Measurements from ENCODE around the gene C1GALT1C1L. TPM values are rescaled to one million over a fixed set of nuclear protein-coding genes. Genes with fewer than 3 reads are reported as not detected.
"Not testable (repeated sequence)": the region's sequence is repeated elsewhere in the genome, so short reads cannot be mapped to it uniquely, and the experiment has no call there.

Gene C1GALT1C1L
- polyA plus RNA-seq, result not detected

DNA sequence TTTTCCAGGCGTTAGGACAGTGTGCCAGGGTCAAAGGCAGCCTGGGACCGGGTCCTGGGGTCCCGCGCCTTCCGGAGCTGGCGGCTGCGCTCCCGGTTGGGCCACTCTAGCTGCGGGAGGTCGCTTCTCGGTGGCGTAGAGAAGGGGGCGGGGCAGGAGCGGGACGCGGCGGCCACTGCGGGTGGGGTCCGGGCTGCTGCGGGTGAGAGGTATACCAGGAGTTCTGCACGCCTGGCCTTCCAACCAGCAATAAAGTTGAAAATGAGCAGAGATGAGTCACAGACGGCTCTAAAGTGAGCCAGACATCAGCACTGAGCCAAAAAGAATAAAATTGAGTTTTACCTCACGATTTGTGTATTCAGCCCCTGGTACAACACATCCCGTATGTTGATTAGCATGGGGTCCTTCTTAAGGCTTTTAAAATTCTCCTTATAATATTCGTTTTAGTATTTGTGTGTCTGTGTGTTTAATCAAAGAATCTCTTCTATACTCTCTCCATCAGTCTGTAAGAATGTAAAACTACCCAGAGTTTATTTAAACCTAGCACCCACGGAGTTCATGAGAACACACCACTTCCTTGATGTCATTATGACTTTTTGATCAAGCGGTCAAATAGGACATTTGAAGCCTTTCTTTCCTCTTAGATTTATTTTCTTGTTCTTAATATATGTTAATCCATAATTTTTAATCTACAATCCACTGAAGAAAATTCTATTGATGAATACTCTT, at the start of gene C1GALT1C1L:
Gene C1GALT1C1L (minus strand): TSS at position 108 of the 729 bp plus-strand sequence. CDS start 107 bp downstream, at position 1.
- no peak within 1 kb of the TSS for H3K27ac Mint-ChIP-seq
- H3K4me1 Mint-ChIP-seq, result peaks cover 0 to 5% (median 4%) of the 10 kb centered on the region in 3 donors
- peaks cover 21% of the 10 kb centered on the region for H3K27me3 Mint-ChIP-seq
- no peaks in the 10 kb centered on the region for H3K36me3 Mint-ChIP-seq
- H3K4me3 Mint-ChIP-seq, result peak within 1 kb of the TSS; percentile 13 to 66 (median 42)
- peaks cover 5 to 6% (median 6%) of the 10 kb centered on the region in 3 donors for H3K9me3 Mint-ChIP-seq

DNA sequence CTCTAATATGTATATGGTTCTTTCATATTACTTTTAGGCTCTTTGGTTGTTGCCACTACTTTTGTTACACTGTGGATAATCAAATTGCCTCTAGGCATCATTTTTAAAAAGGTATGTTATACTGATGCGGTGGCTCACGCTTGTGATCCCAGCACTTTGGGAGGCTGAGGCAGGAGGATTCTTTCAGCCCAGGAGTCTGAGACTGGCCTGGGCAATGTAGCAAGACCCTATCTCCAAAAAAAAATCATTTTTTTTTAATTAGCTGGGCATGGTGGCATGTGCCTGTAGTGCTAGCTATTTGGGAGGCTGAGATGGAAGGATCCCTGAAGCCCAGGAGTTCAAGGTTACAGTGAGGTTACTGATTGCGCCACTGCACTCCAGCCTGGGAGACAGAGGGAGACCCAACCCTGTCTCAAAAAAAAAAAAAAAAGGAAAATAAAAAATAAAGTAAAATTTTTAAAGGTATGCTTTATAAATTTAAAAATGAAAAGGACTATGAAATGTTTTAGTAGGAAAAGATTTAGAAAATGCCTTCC, 49.5 kb upstream of the C1GALT1C1L start:
- Mint-ChIP-seq H3K36me3 (no peaks in the 10 kb centered on the region), H3K4me1 (no peaks in the 10 kb centered on the region), H3K27me3 (peaks cover 2% of the 10 kb centered on the region), H3K9me3 (no peaks in the 10 kb centered on the region), H3K4me3 (no peak overlapping the region), H3K27ac (no peak overlapping the region)

DNA sequence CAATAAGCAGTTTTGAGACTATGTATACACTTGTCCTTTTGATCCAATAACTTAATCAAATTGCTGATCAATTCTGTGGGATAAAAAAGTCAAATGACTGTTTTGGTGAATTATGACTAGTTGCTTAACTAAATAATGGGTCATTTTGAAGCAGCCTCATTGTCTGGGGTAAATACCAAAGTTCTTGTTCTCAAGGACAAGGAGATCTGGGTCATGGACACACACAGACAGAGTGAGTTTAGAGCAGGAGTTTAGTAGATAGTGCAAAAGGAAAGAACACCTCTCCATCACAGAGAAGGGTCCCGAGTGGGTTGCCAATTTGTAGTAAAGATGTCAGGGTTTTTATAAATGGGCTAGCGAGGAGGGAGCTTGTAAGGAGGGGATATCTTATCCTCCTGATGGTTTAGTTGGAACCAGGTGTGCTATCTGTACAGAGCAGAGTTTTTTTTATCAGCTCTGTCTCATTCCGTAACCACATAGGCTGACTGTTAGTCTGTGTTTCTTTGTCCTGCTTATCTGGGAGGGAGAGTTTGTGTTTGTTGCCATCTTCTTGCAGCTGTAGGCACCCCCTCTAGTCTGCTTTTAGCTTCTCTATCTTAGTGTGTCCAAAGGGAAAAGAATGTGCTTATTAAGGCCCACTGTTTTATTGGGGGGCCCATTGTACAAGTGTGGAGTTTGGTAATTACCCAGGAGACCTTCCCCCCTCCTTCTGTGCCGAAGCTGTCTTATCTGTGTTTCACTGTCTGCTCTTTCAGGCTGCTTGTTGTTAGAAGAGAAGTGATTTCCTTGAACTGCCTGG, 48.7 kb upstream of the C1GALT1C1L start:
- no peaks in the 10 kb centered on the region for H3K9me3 Mint-ChIP-seq
- no peaks in the 10 kb centered on the region for H3K4me1 Mint-ChIP-seq
- H3K27me3 Mint-ChIP-seq, result peaks cover 2% of the 10 kb centered on the region
- no peaks in the 10 kb centered on the region for H3K36me3 Mint-ChIP-seq
- no peak overlapping the region for H3K27ac Mint-ChIP-seq
- H3K4me3 Mint-ChIP-seq, result no peak overlapping the region

DNA sequence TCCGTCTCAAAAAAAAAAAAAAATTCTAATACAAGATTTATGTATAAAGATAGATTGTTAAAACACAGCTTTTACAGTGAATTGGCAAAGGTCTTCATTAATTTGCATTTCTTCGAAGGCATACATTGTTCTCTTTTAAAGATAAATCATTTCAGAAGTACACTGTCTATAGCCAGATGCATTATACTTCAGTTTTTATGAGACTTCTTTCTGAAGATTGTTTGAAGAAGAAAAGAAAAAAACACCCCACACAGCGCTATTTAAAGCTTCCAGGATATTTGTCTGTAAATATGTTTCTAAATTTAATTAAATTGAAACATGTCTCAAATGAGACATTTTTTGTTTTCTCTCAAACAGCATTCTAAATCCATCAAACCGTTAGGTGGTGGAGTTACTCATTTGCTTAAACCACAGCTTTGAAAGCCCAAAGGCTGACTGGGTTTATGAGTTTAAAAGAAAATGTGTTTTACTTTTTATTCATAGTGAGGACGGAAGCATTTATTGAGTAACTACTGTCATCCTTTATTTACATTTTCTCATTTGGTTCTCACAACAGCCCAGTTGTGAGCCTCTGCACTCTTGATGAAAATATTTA, 42.4 kb upstream of the C1GALT1C1L start:
- H3K4me1 Mint-ChIP-seq, result peaks cover 9 to 21% (median 10%) of the 10 kb centered on the region in 3 donors
- no peak overlapping the region for H3K4me3 Mint-ChIP-seq
- H3K9me3 Mint-ChIP-seq, result peaks cover 0 to 5% (median 0%) of the 10 kb centered on the region in 3 donors
- no peak overlapping the region for H3K27ac Mint-ChIP-seq
- H3K36me3 Mint-ChIP-seq, result peaks cover 6% of the 10 kb centered on the region
- peaks cover 3% of the 10 kb centered on the region for H3K27me3 Mint-ChIP-seq

DNA sequence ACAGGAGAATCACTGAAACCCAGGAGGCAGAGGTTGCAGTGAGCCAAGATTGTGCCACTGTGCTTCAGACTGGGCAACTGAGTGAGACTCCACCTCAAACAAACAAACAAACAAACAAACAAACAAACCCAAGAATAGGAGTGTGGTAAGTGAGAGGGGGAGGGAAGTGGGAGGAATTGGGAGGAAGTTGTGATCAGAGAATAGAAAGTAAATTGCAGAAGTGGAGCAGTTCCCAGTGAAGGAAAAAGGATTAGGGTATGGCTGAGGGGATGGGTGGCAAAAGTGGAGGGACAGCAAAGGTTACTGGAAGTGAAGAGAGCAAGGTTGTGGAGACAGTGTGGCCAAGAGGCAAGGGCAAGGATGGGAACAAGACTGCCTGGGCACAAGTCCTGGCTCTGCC, 41.1 kb upstream of the C1GALT1C1L start:
- peaks cover 0 to 5% (median 0%) of the 10 kb centered on the region in 3 donors for H3K9me3 Mint-ChIP-seq
- H3K27ac Mint-ChIP-seq, result no peak overlapping the region
- H3K4me1 Mint-ChIP-seq, result peaks cover 9 to 21% (median 10%) of the 10 kb centered on the region in 3 donors
- peaks cover 6% of the 10 kb centered on the region for H3K36me3 Mint-ChIP-seq
- no peak overlapping the region for H3K4me3 Mint-ChIP-seq
- H3K27me3 Mint-ChIP-seq, result peaks cover 6% of the 10 kb centered on the region

DNA sequence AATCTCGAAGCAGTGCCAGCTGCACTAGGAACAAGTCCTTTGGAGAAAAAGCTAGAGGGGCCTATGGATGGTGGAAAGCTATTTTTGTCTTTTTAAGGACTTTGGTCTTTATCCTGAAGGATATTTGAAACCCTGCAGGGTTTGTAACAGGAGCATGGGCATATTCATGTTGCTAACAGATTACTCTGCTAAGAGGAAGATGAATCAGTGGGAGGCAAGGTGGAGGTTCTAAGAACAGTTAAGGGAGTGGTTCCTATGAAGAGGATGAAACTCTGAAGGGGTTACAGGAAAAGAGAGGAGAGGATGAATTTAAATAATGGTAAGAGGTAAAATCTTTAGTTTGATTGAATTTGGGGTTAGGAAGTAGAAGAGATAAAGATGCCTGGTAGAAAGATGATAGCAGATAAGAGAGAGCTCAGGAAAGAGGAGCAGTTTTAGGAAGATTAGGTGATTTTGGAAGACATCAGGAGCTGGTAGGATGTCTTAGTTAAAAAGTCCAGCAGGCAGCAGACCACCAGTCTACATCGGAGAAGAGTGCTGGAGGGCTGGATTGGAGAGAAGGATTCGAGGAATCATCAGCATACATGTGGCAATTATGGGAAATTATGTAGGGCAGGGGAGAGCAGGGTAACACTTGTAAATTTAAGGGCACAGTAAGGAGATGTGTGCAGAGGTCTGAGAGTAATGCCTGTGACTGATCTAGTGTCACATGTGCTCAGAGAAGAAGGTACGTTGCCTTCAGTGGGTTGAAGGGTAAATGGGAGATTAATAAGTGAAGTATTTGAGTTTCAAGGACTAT, 39.3 kb upstream of the C1GALT1C1L start:
- peaks cover 0 to 5% (median 0%) of the 10 kb centered on the region in 3 donors for H3K9me3 Mint-ChIP-seq
- no peak overlapping the region for H3K27ac Mint-ChIP-seq
- H3K4me3 Mint-ChIP-seq, result no peak overlapping the region
- H3K36me3 Mint-ChIP-seq, result peaks cover 6% of the 10 kb centered on the region
- H3K27me3 Mint-ChIP-seq, result peaks cover 7% of the 10 kb centered on the region
- H3K4me1 Mint-ChIP-seq, result peaks cover 9 to 21% (median 10%) of the 10 kb centered on the region in 3 donors

DNA sequence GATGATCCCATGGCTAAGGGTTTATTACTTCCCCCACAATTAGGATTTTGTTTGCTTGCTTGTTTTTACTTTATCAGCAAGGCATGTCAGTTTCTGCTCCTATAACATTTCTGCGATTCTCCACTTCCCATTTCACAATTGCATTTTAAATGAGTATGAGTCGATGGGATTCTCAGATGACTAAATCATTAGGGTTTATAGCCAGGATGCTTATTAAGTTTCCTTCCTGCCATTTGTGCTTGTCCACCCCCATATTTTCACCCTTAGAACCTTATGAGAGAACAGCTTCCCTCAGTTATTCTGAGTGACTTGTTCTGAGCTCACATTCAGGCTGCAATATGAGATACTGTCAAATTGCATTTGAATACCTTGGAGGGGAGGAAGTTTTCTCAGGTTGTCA, 37.9 kb upstream of the C1GALT1C1L start:
- H3K9me3 Mint-ChIP-seq, result peaks cover 0 to 5% (median 0%) of the 10 kb centered on the region in 3 donors
- no peak overlapping the region for H3K27ac Mint-ChIP-seq
- peaks cover 7% of the 10 kb centered on the region for H3K27me3 Mint-ChIP-seq
- peaks cover 9 to 21% (median 10%) of the 10 kb centered on the region in 3 donors for H3K4me1 Mint-ChIP-seq
- H3K36me3 Mint-ChIP-seq, result peaks cover 6% of the 10 kb centered on the region
- H3K4me3 Mint-ChIP-seq, result no peak overlapping the region

DNA sequence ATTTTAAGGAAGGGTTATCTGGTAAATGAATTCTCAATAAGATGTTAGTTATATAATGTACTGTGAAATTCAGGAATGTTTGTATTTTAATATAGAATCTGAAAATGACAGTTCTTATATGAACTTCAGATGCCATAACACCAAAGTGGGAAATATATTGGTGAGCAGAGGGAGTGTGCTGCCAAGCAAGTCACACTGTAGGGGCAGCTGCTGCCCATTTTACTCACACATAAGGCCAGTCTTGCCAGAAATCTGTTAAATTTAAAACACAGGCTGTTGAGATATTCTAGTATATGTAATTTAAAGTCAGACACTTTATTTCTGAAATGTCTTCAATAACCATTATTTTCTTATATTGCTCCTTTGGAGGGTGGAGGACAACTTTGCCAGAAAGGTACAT, 34.6 kb upstream of the C1GALT1C1L start:
- Mint-ChIP-seq H3K9me3 (no peaks in the 10 kb centered on the region), H3K36me3 (no peaks in the 10 kb centered on the region), H3K4me1 (peaks cover 0 to 8% (median 0%) of the 10 kb centered on the region in 3 donors), H3K27me3 (peaks cover 9% of the 10 kb centered on the region), H3K4me3 (no peak overlapping the region), H3K27ac (no peak overlapping the region)

DNA sequence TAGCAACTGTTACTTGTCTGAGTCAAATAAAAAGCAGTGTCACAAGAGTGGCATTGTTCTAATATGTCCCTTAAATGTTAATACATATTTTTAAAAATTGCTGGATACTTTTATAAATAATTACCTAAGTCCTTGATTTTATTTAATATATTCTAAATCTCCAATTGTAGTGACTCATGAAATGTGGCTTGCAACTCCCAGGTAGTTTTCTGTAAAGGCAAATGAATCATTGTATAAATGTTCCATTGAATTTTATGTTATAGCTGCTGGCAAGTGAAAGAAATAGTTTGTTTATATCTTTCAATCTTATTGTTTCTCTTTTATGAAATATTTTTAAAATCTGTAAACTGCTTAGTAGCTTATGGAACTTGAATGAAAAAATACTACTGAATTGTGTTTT, 32.7 kb upstream of the C1GALT1C1L start:
- H3K9me3 Mint-ChIP-seq, result no peaks in the 10 kb centered on the region
- no peak overlapping the region for H3K4me3 Mint-ChIP-seq
- H3K27ac Mint-ChIP-seq, result no peak overlapping the region
- peaks cover 9% of the 10 kb centered on the region for H3K27me3 Mint-ChIP-seq
- H3K4me1 Mint-ChIP-seq, result peaks cover 0 to 4% (median 0%) of the 10 kb centered on the region in 3 donors
- no peaks in the 10 kb centered on the region for H3K36me3 Mint-ChIP-seq

DNA sequence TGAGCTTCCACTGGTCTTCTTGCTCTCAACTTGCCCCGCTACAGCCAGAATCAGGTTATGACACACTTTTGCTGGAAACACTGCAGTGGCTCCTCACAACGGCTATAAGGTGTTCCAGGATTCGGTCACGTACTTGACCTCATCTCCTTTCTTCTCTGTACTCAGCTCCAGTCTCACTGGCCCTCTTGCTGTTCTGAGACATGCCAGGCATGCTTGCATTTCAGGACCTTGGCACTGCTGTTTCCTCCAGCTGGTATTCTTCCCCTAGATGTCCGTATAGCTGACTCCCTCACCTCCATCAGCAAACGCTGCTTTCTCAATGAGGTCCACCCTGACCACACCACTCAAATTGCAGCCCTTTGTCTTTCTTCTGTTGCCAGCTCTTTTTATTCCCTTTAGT, 31.9 kb upstream of the C1GALT1C1L start:
- H3K9me3 Mint-ChIP-seq, result no peaks in the 10 kb centered on the region
- peaks cover 0 to 4% (median 0%) of the 10 kb centered on the region in 3 donors for H3K4me1 Mint-ChIP-seq
- no peak overlapping the region for H3K4me3 Mint-ChIP-seq
- no peaks in the 10 kb centered on the region for H3K36me3 Mint-ChIP-seq
- H3K27me3 Mint-ChIP-seq, result peaks cover 9% of the 10 kb centered on the region
- H3K27ac Mint-ChIP-seq, result no peak overlapping the region

DNA sequence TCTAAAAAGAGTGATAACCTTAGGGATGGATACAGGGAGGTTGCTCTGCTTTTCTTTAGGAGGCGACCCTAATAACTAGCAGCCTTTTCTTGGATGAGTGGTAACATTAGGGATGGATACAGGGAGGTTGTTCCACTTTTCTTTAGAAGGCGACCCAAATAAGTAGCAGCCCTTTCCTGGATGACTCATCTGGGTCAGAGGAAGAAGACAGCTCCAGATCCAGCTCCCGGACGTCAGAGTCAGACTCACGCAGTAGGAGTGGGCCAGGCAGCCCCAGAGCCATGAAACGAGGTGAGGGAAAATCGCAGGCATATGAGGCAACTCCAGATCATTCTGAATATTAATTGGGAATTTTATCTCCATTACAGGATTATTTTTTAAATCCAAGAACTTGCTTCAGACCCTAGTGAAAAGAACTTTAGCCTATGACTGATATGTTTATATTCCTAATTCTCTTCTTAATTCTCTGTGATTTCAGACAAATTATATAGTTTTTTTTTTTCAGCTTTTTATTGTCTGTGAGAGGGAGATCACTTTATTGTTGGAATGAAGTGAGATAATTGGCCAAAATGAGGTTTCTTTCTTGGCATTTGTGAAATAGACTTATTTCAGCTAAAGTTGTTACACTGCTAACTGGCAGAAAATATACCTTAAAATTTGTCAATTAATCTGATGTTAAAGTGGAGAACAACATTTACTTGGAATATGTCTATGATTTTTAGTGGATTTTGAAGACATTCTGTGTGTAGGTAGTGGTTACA, 31.2 kb upstream of the C1GALT1C1L start:
- peaks cover 8% of the 10 kb centered on the region for H3K27me3 Mint-ChIP-seq
- peaks cover 0 to 4% (median 0%) of the 10 kb centered on the region in 3 donors for H3K4me1 Mint-ChIP-seq
- H3K9me3 Mint-ChIP-seq, result no peaks in the 10 kb centered on the region
- peaks cover 2% of the 10 kb centered on the region for H3K36me3 Mint-ChIP-seq
- no peak overlapping the region for H3K4me3 Mint-ChIP-seq
- no peak overlapping the region for H3K27ac Mint-ChIP-seq

DNA sequence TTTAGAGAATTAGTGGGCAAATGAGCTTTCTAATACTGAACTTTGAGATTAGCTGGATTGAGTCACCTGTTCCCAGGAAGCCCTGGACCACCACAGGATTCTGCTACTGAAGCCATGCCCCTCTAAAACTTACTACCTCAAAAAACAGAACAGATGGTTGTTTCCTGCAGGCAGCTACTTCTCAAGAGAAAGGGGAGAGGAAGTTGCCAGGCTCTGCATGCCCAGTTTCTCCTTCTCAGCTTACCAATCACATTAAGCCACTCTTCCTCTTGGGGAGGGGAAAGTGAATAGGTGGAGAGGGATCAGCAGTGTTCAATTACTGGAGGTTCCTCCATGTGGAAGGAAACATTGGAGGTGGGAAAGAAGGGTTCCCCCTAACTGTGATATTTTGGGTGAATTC, 24.9 kb upstream of the C1GALT1C1L start:
- H3K27me3 Mint-ChIP-seq, result no peaks in the 10 kb centered on the region
- H3K4me1 Mint-ChIP-seq, result peaks cover 8 to 22% (median 19%) of the 10 kb centered on the region in 3 donors
- H3K27ac Mint-ChIP-seq, result peak overlapping the region in 1 of 3 donors; percentile 28
- peaks cover 4% of the 10 kb centered on the region for H3K36me3 Mint-ChIP-seq
- no peak overlapping the region for H3K4me3 Mint-ChIP-seq
- no peaks in the 10 kb centered on the region for H3K9me3 Mint-ChIP-seq

DNA sequence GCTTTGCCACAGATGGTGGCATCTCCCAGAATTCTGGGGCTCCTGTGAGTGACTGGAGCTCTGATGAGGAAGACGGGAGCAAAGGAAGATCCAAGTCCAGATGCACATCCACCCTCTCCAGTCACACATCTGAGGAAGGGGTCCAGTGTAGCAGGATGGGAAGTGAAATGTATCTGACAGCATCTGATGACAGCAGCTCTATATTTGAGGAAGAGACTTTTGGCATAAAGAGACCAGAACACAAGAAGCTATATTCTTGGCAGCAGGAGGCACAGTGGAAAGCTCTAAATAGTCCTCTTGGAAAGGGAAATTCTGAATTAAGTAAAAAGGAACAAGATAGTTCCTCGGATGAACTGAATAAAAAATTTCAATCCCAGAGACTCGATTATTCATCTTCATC, 23.5 kb upstream of the C1GALT1C1L start:
- peaks cover 8 to 21% (median 19%) of the 10 kb centered on the region in 3 donors for H3K4me1 Mint-ChIP-seq
- H3K9me3 Mint-ChIP-seq, result no peaks in the 10 kb centered on the region
- H3K27ac Mint-ChIP-seq, result peak overlapping the region in 1 of 3 donors; percentile 3
- H3K27me3 Mint-ChIP-seq, result peaks cover 1% of the 10 kb centered on the region
- no peak overlapping the region for H3K4me3 Mint-ChIP-seq
- peaks cover 4% of the 10 kb centered on the region for H3K36me3 Mint-ChIP-seq

DNA sequence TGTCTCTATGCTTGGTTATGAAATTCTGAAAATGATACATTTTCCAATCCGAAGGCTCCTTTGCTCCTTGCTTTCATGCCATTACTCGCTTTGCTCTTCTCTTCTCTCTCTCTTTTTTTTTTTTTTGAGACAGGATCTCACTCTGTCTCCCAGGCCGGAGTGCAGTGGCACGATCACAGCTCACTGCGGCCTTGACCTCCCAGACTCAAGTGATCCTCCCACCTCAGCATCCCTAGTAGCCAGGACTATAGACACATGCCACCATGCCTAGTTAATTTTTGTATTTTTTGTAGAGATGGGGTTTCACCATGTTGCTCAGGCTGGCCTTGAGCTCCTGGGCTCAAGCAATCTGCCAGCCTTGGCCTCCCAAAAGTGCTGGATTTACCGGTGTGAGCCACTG, 21.9 kb upstream of the C1GALT1C1L start:
- Mint-ChIP-seq H3K27ac (peak overlapping the region in 2 of 3 donors; percentile 3 to 48), H3K4me3 (peak overlapping the region in 1 of 4 donors; percentile 79), H3K4me1 (peaks cover 8 to 21% (median 19%) of the 10 kb centered on the region in 3 donors)
- H3K36me3 Mint-ChIP-seq, H3K9me3 Mint-ChIP-seq, H3K27me3 Mint-ChIP-seq: not testable (repeated sequence)

Data from IgD-negative memory B cell (primary cell).